ENCODE data around the gene PDE4D.

- TF ChIP-seq CTCF (IDR thresholded peaks at IDR 0.05) (no peak), POLR2A (IDR thresholded peaks at IDR 0.05) (no peak)
Measured at GRCh38 chr5:59299006-59299405, 594.5 kb downstream of the PDE4D start.
